Large intestine (tissue), 1 donor: Measurements from ENCODE around the gene MRPS17. TPM values are rescaled to one million over a fixed set of nuclear protein-coding genes. Genes with fewer than 3 reads are reported as not detected.

ENCODE experiments used
- polyA plus RNA-seq: library from polyadenylated mRNA; unstranded; fragments of 120-200 nt; gene quantifications from one replicate; pipeline ENCODE4 v1.2.1, GENCODE V29; 2013

The MRPS17 gene
- polyA plus RNA-seq, 1 donor, result 15.3 TPM

Other genes with a start within 250 kb of the MRPS17 start
- gene SEPTIN14, start 89.1 kb upstream of the MRPS17 start, polyA plus RNA-seq, result not detected
- 4.2 TPM for gene ZNF713, start 64.4 kb upstream of the MRPS17 start, polyA plus RNA-seq
- 58.1 TPM for gene NIPSNAP2, start 12.7 kb downstream of the MRPS17 start, polyA plus RNA-seq
- gene PSPH, start 99.6 kb downstream of the MRPS17 start, polyA plus RNA-seq, result 50.2 TPM
- 243 TPM for gene CCT6A, start 99.9 kb downstream of the MRPS17 start, polyA plus RNA-seq
- 215 TPM for gene SUMF2, start 112.4 kb downstream of the MRPS17 start, polyA plus RNA-seq
- gene PHKG1, start 141.1 kb downstream of the MRPS17 start, polyA plus RNA-seq, result 2.1 TPM
- gene CHCHD2, start 154.6 kb downstream of the MRPS17 start, polyA plus RNA-seq, result 342 TPM
- 1.4 TPM for gene NUPR2, start 164.5 kb downstream of the MRPS17 start, polyA plus RNA-seq